ENCODE data around the gene ZSCAN18. TPM values are rescaled to one million over a fixed set of nuclear protein-coding genes. Genes with fewer than 3 reads are reported as not detected.
A peak's percentile ranks its signal among the peaks of the same experiment; 100 is the strongest.

Gene ZSCAN18
- total and polyA plus RNA-seq, 9 of the 15 experiments (the other 6 are each of a cell fraction or from before 2014, with no cell fraction given), result 0.07 to 1.9 (median 0.31) TPM; not detected in 1

DNA sequence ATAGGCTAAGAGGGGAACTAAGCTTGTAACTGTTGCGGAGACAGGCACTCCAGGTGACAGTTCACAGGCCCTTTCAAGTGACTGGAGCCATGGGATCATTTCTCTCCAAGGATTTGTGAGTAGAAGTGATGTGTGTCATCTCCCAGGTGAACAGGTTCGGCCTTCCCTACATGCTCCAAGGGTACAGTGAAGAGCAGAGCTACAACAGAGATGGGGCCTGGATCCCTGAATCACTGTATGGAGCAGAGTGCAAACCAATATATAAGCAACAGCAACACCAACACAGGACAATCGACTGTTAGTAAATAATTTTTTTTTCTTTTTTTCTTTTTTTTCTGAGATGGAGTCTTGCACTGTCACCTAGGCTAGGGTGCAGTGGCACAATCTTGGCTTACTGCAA lies 15.0 kb downstream of the ZSCAN18 start:
- Histone ChIP-seq H3K9me3 (replicated peaks; ENCODE audit: control insufficient read depth, insufficient read depth, low read depth, low read length) (no peaks in the 10 kb centered on the region; the same call in 1 of the 2 replicates), H3K9me1 (ENCODE audit: control insufficient read depth, insufficient read depth, low read length) (no peaks in the 10 kb centered on the region), H3K79me2 (ENCODE audit: control insufficient read depth, insufficient read depth, low read length) (no peaks in the 10 kb centered on the region), H3K4me2 (ENCODE audit: insufficient read depth, low read length) (no peak overlapping the region), H4K20me1 (replicated peaks; ENCODE audit: control insufficient read depth, insufficient read depth, low read length) (no peaks in the 10 kb centered on the region), H3K27me3 (ENCODE audit: control insufficient read depth in 2 of 2, insufficient read depth in 2 of 2, low read length in 2 of 2) (no peaks in the 10 kb centered on the region), H3K4me1 (replicated peaks in 1 of 2; ENCODE audit: control insufficient read depth in 2 of 2, insufficient read depth in 2 of 2, low read length in 2 of 2) (peaks cover 0 to 7% of the 10 kb centered on the region in 2 experiments; a peak in 1 of 5 replicates), H3K4me3 (no peak overlapping the region), H3K36me3 (ENCODE audit: control insufficient read depth, insufficient read depth, low read length) (no peaks in the 10 kb centered on the region), H2AFZ (ENCODE audit: low read depth, low read length) (no peak overlapping the region), H3K27ac (ENCODE audit: extremely low read depth, low read depth, low read length) (no peak overlapping the region), H3K9ac (ENCODE audit: insufficient read depth in 1 of 2, low read depth in 2 of 2, low read length in 2 of 2) (no peak overlapping the region)
- DNase-seq (ENCODE audit: extremely low read depth in 1 of 4, low spot score in 3 of 4) (peak in 1 of 4 experiments; percentile 2), FAIRE-seq (no peak), ATAC-seq (no peak)
- BruUV-seq (replicated peaks), result no TSS peak
- intact Hi-C loops (cut with micrococcal nuclease) (no loop called here), in situ Hi-C loops (cut with MboI) (no loop called here)
- ChIA-PET CTCF (ENCODE audit: low intra/inter-chr PET ratio) (no interaction called here), POLR2A (no interaction called here)
- 0% methylated on average over 3 of the region's 3 CpGs for WGBS (ENCODE audit: insufficient coverage, low coverage, missing lambda C conversion rate)
- TF ChIP-seq BRD4 (IDR thresholded peaks at IDR 0.05) (no peak), ZNF354B (CRISPR knock-in tag; IDR thresholded peaks at IDR 0.05) (no peak), ZNF23 (CRISPR knock-in tag; IDR thresholded peaks at IDR 0.05) (no peak), ARID2 (IDR thresholded peaks at IDR 0.05) (no peak), ARHGAP35 (IDR thresholded peaks at IDR 0.05; ENCODE audit: partially characterized antibody) (no peak), ZNF717 (CRISPR knock-in tag; IDR thresholded peaks at IDR 0.05) (no peak), TOE1 (IDR thresholded peaks at IDR 0.05; ENCODE audit: borderline replicate concordance) (no peak), TOE1 (CRISPR knock-in tag; IDR thresholded peaks at IDR 0.05; ENCODE audit: borderline replicate concordance, low read depth) (no peak), DMBX1 (CRISPR knock-in tag; IDR thresholded peaks at IDR 0.05; ENCODE audit: borderline replicate concordance) (no peak), SMAD4 (CRISPR knock-in tag; conservative IDR thresholded peaks at IDR 0.05) (no peak), RB1 (IDR thresholded peaks at IDR 0.05; ENCODE audit: low read depth) (no peak), MCM7 (IDR thresholded peaks at IDR 0.05) (no peak), GABPB1 (CRISPR knock-in tag; IDR thresholded peaks at IDR 0.05) (no peak), ZMIZ1 (IDR thresholded peaks at IDR 0.05; ENCODE audit: low read depth in 2 of 2, low read length in 2 of 2) (no peak)
- TF ChIP-seq, protein P1, sequence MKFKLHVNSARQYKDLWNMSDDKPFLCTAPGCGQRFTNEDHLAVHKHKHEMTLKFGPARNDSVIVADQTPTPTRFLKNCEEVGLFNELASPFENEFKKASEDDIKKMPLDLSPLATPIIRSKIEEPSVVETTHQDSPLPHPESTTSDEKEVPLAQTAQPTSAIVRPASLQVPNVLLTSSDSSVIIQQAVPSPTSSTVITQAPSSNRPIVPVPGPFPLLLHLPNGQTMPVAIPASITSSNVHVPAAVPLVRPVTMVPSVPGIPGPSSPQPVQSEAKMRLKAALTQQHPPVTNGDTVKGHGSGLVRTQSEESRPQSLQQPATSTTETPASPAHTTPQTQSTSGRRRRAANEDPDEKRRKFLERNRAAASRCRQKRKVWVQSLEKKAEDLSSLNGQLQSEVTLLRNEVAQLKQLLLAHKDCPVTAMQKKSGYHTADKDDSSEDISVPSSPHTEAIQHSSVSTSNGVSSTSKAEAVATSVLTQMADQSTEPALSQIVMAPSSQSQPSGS (CRISPR knock-in tag; IDR thresholded peaks at IDR 0.05), result no peak
- TF ChIP-seq, protein P2, sequence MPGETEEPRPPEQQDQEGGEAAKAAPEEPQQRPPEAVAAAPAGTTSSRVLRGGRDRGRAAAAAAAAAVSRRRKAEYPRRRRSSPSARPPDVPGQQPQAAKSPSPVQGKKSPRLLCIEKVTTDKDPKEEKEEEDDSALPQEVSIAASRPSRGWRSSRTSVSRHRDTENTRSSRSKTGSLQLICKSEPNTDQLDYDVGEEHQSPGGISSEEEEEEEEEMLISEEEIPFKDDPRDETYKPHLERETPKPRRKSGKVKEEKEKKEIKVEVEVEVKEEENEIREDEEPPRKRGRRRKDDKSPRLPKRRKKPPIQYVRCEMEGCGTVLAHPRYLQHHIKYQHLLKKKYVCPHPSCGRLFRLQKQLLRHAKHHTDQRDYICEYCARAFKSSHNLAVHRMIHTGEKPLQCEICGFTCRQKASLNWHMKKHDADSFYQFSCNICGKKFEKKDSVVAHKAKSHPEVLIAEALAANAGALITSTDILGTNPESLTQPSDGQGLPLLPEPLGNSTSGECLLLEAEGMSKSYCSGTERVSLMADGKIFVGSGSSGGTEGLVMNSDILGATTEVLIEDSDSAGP (CRISPR knock-in tag; IDR thresholded peaks at IDR 0.05), result no peak
